ENCODE data around the gene MAL. TPM values are rescaled to one million over a fixed set of nuclear protein-coding genes. Genes with fewer than 3 reads are reported as not detected.
A peak's percentile ranks its signal among the peaks of the same experiment; 100 is the strongest.

MAL gene
- not detected in 2 replicates for total RNA-seq (2014; rRNA removed; shearing (Covaris generic))
- not detected in 2 replicates for polyA plus RNA-seq (2016; fragmentation: Nextera tagmentation; extraction: Ambion mirVana)

- 2 to 4% methylated on average over 64 to 81 of the region's 81 CpGs for WGBS, 2 experiments (ENCODE audit: low coverage in 1 of 2, low lambda C conversion rate in 2 of 2, missing lambda C conversion rate in 2 of 2)
- Histone ChIP-seq H3K9me3 (ENCODE audit: low read depth) (no peaks in the 10 kb centered on the region), H3K79me2 (ENCODE audit: insufficient read depth) (no peaks in the 10 kb centered on the region), H3K9ac (no peak within 1 kb of the TSS), H3K9me2 (ENCODE audit: insufficient read depth) (no peaks in the 10 kb centered on the region), H3K4me3 (no peak within 1 kb of the TSS; the same call in 1 of the 2 replicates), H3K27ac (no peak within 1 kb of the TSS), H3K4me2 (ENCODE audit: unreplicated experiment) (peak within 1 kb of the TSS; percentile 17), H4K20me1 (ENCODE audit: insufficient read depth) (no peaks in the 10 kb centered on the region), H3K4me1 (ENCODE audit: insufficient read depth) (no peaks in the 10 kb centered on the region), H2AFZ (peak within 1 kb of the TSS; percentile 18; the same call in 1 of the 2 replicates), H3K36me3 (ENCODE audit: low read depth) (no peaks in the 10 kb centered on the region), H3K27me3 (replicated peaks; ENCODE audit: insufficient read depth) (peaks cover 75% of the 10 kb centered on the region), H3F3A (ENCODE audit: insufficient read depth) (no peaks in the 10 kb centered on the region)
- in situ Hi-C loops (cut with MboI), result no loop called here
- no peak for DNase-seq
- TF ChIP-seq EZH2 (IDR thresholded peaks at IDR 0.05; ENCODE audit: insufficient read depth, poor library complexity, severe bottlenecking) (no peak), EZH2phosphoT487 (IDR thresholded peaks at IDR 0.05; ENCODE audit: insufficient read depth, low read depth) (0 out of 2 replicates have a peak, but pooled peaks have one; percentile 77)
Measured at GRCh38 chr2:95025406-95026319, at the start of gene MAL. TSS of gene MAL (plus strand) at chr2:95025708. CDS start at chr2:95025793, 85 bp downstream.

- no peak for DNase-seq
- Histone ChIP-seq H3K9me2 (ENCODE audit: insufficient read depth) (no peaks in the 10 kb centered on the region), H4K20me1 (ENCODE audit: insufficient read depth) (no peaks in the 10 kb centered on the region), H3K4me2 (ENCODE audit: unreplicated experiment) (no peak overlapping the region), H3K4me1 (ENCODE audit: insufficient read depth) (no peaks in the 10 kb centered on the region), H3K9me3 (ENCODE audit: low read depth) (no peaks in the 10 kb centered on the region), H3F3A (ENCODE audit: insufficient read depth) (no peaks in the 10 kb centered on the region), H2AFZ (no peak overlapping the region), H3K36me3 (ENCODE audit: low read depth) (no peaks in the 10 kb centered on the region), H3K27me3 (replicated peaks; ENCODE audit: insufficient read depth) (peaks cover 40% of the 10 kb centered on the region), H3K4me3 (no peak overlapping the region), H3K79me2 (ENCODE audit: insufficient read depth) (no peaks in the 10 kb centered on the region), H3K27ac (no peak overlapping the region), H3K9ac (no peak overlapping the region)
- WGBS, 2 experiments (ENCODE audit: low coverage in 1 of 2, low lambda C conversion rate in 2 of 2, missing lambda C conversion rate in 2 of 2), result 33 to 36% methylated on average over 4 of the region's 4 CpGs
- in situ Hi-C loops (cut with MboI), result no loop called here
- TF ChIP-seq EZH2phosphoT487 (IDR thresholded peaks at IDR 0.05; ENCODE audit: insufficient read depth, low read depth) (no peak), EZH2 (IDR thresholded peaks at IDR 0.05; ENCODE audit: insufficient read depth, poor library complexity, severe bottlenecking) (no peak)
Measured at GRCh38 chr2:94977826-94978225, 47.7 kb upstream of the MAL start.

GRCh38 chr2:94978917-94979316 lies 46.6 kb upstream of the MAL start:
- 25 to 29% methylated on average over 3 of the region's 3 CpGs for WGBS, 2 experiments (ENCODE audit: low coverage in 1 of 2, low lambda C conversion rate in 2 of 2, missing lambda C conversion rate in 2 of 2)
- no peaks in the 10 kb centered on the region for H3F3A ChIP-seq (ENCODE audit: insufficient read depth)
- no peaks in the 10 kb centered on the region for H3K4me1 ChIP-seq (ENCODE audit: insufficient read depth)
- H4K20me1 ChIP-seq (ENCODE audit: insufficient read depth), result no peaks in the 10 kb centered on the region
- no peak for DNase-seq
- H3K79me2 ChIP-seq (ENCODE audit: insufficient read depth), result no peaks in the 10 kb centered on the region
- H3K9ac ChIP-seq, result no peak overlapping the region
- peaks cover 33% of the 10 kb centered on the region for H3K27me3 ChIP-seq (replicated peaks; ENCODE audit: insufficient read depth)
- H3K9me3 ChIP-seq (ENCODE audit: low read depth), result no peaks in the 10 kb centered on the region
- no peak for TF ChIP-seq EZH2phosphoT487 (IDR thresholded peaks at IDR 0.05; ENCODE audit: insufficient read depth, low read depth)
- no peak for TF ChIP-seq EZH2 (IDR thresholded peaks at IDR 0.05; ENCODE audit: insufficient read depth, poor library complexity, severe bottlenecking)
- in situ Hi-C loops (cut with MboI), result no loop called here
- no peak overlapping the region for H3K4me2 ChIP-seq (ENCODE audit: unreplicated experiment)
- H3K27ac ChIP-seq, result no peak overlapping the region
- no peak overlapping the region for H2AFZ ChIP-seq
- no peaks in the 10 kb centered on the region for H3K9me2 ChIP-seq (ENCODE audit: insufficient read depth)
- H3K4me3 ChIP-seq, result no peak overlapping the region
- H3K36me3 ChIP-seq (ENCODE audit: low read depth), result no peaks in the 10 kb centered on the region

- Histone ChIP-seq H3K9me3 (ENCODE audit: low read depth) (no peaks in the 10 kb centered on the region), H3K4me3 (no peak overlapping the region), H3K4me1 (ENCODE audit: insufficient read depth) (no peaks in the 10 kb centered on the region), H3K36me3 (ENCODE audit: low read depth) (no peaks in the 10 kb centered on the region), H3K9ac (no peak overlapping the region), H3K27me3 (replicated peaks; ENCODE audit: insufficient read depth) (peaks cover 33% of the 10 kb centered on the region), H3K27ac (no peak overlapping the region), H3K79me2 (ENCODE audit: insufficient read depth) (no peaks in the 10 kb centered on the region), H3F3A (ENCODE audit: insufficient read depth) (no peaks in the 10 kb centered on the region), H4K20me1 (ENCODE audit: insufficient read depth) (no peaks in the 10 kb centered on the region), H3K9me2 (ENCODE audit: insufficient read depth) (no peaks in the 10 kb centered on the region), H2AFZ (no peak overlapping the region), H3K4me2 (ENCODE audit: unreplicated experiment) (no peak overlapping the region)
- DNase-seq, result no peak
- in situ Hi-C loops (cut with MboI), result no loop called here
- TF ChIP-seq EZH2phosphoT487 (IDR thresholded peaks at IDR 0.05; ENCODE audit: insufficient read depth, low read depth), result no peak
- TF ChIP-seq EZH2 (IDR thresholded peaks at IDR 0.05; ENCODE audit: insufficient read depth, poor library complexity, severe bottlenecking), result no peak
- WGBS, 2 experiments (ENCODE audit: low coverage in 1 of 2, low lambda C conversion rate in 2 of 2, missing lambda C conversion rate in 2 of 2), result 39% methylated on average over 10 of the region's 10 CpGs
Measured at GRCh38 chr2:94979406-94980375, 45.8 kb upstream of the MAL start.
